Ascending aorta (tissue), 2 donors: ENCODE results near the gene MYH6. TPM values are rescaled to one million over a fixed set of nuclear protein-coding genes. Genes with fewer than 3 reads are reported as not detected.

Experiments
- DNase-seq, 2 donors: peaks; one replicate each; pipeline ENCODE4 v3.0.0-alpha.2; 2019; ENCODE audit warnings: low spot score in 2 of 2
- H3K27ac ChIP-seq, 2 donors: fragments of 200-600 bp; sonication (generic); one replicate each; pipeline ENCODE4 v1.5.1; 2016 to 2017; ENCODE audit warnings: mild to moderate bottlenecking in 1 of 2
- H3K27me3 ChIP-seq: fragments of 200-600 bp; sonication (generic); one replicate; pipeline ENCODE4 v1.5.1; 2017
- H3K36me3 ChIP-seq, 2 donors: fragments of 200-600 bp; sonication (generic); one replicate each; pipeline ENCODE4 v1.5.1; 2016
- H3K4me1 ChIP-seq, 2 donors: fragments of 200-600 bp; sonication (generic); one replicate each; pipeline ENCODE4 v1.5.1; 2016 to 2017; ENCODE audit warnings: mild to moderate bottlenecking in 1 of 2
- H3K4me3 ChIP-seq, 2 donors: fragments of 200-600 bp; sonication (generic); one replicate each; pipeline ENCODE4 v1.5.1; 2016 to 2017; ENCODE audit warnings: mild to moderate bottlenecking in 1 of 2
- H3K9me3 ChIP-seq, 2 donors: fragments of 200-600 bp; sonication (generic); one replicate each; pipeline ENCODE4 v1.5.1; 2016
- intact Hi-C: fragments of 100-400 bp; cut with DNase I; formaldehyde crosslinking; loops from one replicate; pipeline ENCODE4 v1.15.1; 2023
- total RNA-seq: library from RNA; depleted of rRNA; stranded (reverse); fragments of >200 nt; gene quantifications from one replicate; pipeline ENCODE4 v1.1.0, GENCODE V29; 2016
- TF ChIP-seq, protein P1 (sequence below), 3 experiments: fragments of 200-600 bp in 2 of 3; fragments of 450-650 bp in 1 of 3; sonication (generic) in 2 of 3; IDR thresholded peaks; one replicate each; pipeline ENCODE4 v1.5.1; 2016 to 2019; ENCODE audit warnings: antibody characterized with exemption in 3 of 3, mild to moderate bottlenecking in 1 of 3, moderate library complexity in 1 of 3

Gene MYH6
- total RNA-seq, 1 donor from 2014 or later, result not detected

- H3K4me1 ChIP-seq, result no peaks in the 10 kb centered on the region
- no peaks in the 10 kb centered on the region for H3K36me3 ChIP-seq
- no peak overlapping the region for H3K27ac ChIP-seq
- H3K9me3 ChIP-seq, result no peaks in the 10 kb centered on the region
- H3K27me3 ChIP-seq, result no peaks in the 10 kb centered on the region
- no peak overlapping the region for H3K4me3 ChIP-seq
- TF ChIP-seq, protein P1, sequence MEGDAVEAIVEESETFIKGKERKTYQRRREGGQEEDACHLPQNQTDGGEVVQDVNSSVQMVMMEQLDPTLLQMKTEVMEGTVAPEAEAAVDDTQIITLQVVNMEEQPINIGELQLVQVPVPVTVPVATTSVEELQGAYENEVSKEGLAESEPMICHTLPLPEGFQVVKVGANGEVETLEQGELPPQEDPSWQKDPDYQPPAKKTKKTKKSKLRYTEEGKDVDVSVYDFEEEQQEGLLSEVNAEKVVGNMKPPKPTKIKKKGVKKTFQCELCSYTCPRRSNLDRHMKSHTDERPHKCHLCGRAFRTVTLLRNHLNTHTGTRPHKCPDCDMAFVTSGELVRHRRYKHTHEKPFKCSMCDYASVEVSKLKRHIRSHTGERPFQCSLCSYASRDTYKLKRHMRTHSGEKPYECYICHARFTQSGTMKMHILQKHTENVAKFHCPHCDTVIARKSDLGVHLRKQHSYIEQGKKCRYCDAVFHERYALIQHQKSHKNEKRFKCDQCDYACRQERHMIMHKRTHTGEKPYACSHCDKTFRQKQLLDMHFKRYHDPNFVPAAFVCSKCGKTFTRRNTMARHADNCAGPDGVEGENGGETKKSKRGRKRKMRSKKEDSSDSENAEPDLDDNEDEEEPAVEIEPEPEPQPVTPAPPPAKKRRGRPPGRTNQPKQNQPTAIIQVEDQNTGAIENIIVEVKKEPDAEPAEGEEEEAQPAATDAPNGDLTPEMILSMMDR (IDR thresholded peaks at IDR 0.05), result no peak
- intact Hi-C loops, result no loop called here
- no peak for DNase-seq
Measured at GRCh38 chr14:23371865-23372264, 36.2 kb downstream of the MYH6 start.

- no peaks in the 10 kb centered on the region for H3K9me3 ChIP-seq
- peaks cover 0 to 4% of the 10 kb centered on the region in 2 donors for H3K4me1 ChIP-seq
- no peak for DNase-seq
- intact Hi-C loops, result no loop called here
- H3K4me3 ChIP-seq, result no peak overlapping the region
- H3K27ac ChIP-seq, result no peak overlapping the region
- TF ChIP-seq, protein P1 (IDR thresholded peaks at IDR 0.05), result no peak
- no peaks in the 10 kb centered on the region for H3K36me3 ChIP-seq
- H3K27me3 ChIP-seq, result no peaks in the 10 kb centered on the region
Measured at GRCh38 chr14:23370221-23370620, 37.9 kb downstream of the MYH6 start.

- H3K4me1 ChIP-seq, result peaks cover 5 to 18% of the 10 kb centered on the region in 2 donors
- intact Hi-C loops, result loop anchor here (1.0 to 10.0 kb wide), 5 partner anchors 45 to 1068 kb away; partner anchors contain the start of genes HOMEZ, NGDN, PABPN1 and THTPA
- TF ChIP-seq, protein P1 (IDR thresholded peaks at IDR 0.05), result no peak
Measured at GRCh38 chr14:23366426-23366921, 41.6 kb downstream of the MYH6 start.

GRCh38 chr14:23365732-23366425 is 42.2 kb downstream of the MYH6 start:
- intact Hi-C loops, result loop anchor here (1.0 to 10.0 kb wide), 6 partner anchors 14 to 1069 kb away; partner anchors contain the start of genes HOMEZ, NGDN, PABPN1 and SLC22A17
- Histone ChIP-seq H3K4me1 (peaks cover 5 to 18% of the 10 kb centered on the region in 2 donors), H3K9me3 (no peaks in the 10 kb centered on the region), H3K27me3 (no peaks in the 10 kb centered on the region), H3K36me3 (no peaks in the 10 kb centered on the region), H3K4me3 (peak overlapping the region; percentile 65 to 86), H3K27ac (peak overlapping the region; percentile 95 to 97)
- DNase-seq, result peak in 1 of 2 donors; percentile 78
- TF ChIP-seq, protein P1 (IDR thresholded peaks at IDR 0.05), result no peak

More at GRCh38 chr14:23366426-23366921, 41.6 kb downstream of the MYH6 start:
- peak overlapping the region; percentile 95 to 97 for H3K27ac ChIP-seq
- H3K27me3 ChIP-seq, result no peaks in the 10 kb centered on the region
- H3K36me3 ChIP-seq, result no peaks in the 10 kb centered on the region
- DNase-seq, result peak in 1 of 2 donors; percentile 83
- H3K9me3 ChIP-seq, result no peaks in the 10 kb centered on the region
- H3K4me3 ChIP-seq, result peak overlapping the region; percentile 65 to 86

- Histone ChIP-seq H3K4me3 (peak within 1 kb of the TSS; percentile 65 to 86), H3K36me3 (peaks cover 0 to 2% of the 10 kb centered on the region in 2 donors), H3K27me3 (no peaks in the 10 kb centered on the region), H3K27ac (peak within 1 kb of the TSS; percentile 95 to 97), H3K4me1 (peaks cover 5 to 18% of the 10 kb centered on the region in 2 donors), H3K9me3 (no peaks in the 10 kb centered on the region)
- TF ChIP-seq, protein P1 (IDR thresholded peaks at IDR 0.05), result no peak
- DNase-seq, result peak in 1 of 2 donors; percentile 68
- intact Hi-C loops, result loop anchor here (1.0 to 10.0 kb wide), 5 partner anchors 13 to 1070 kb away; partner anchors contain the start of genes HOMEZ, NGDN, SLC22A17 and THTPA
Measured at GRCh38 chr14:23365036-23365731, 42.9 kb downstream of the MYH6 start, which contains the start of gene EFS. Gene EFS (minus strand): TSS chr14:23365172. CDS start chr14:23365025, 147 bp downstream.
